Measurements from ENCODE around the gene RBBP7. TPM values are rescaled to one million over a fixed set of nuclear protein-coding genes. Genes with fewer than 3 reads are reported as not detected.

The RBBP7 gene
- total and polyA plus RNA-seq, 2 experiments from 2014 or later: 86.2 to 119 TPM

GRCh38 chrX:16914058-16914457 lies 43.9 kb upstream of the RBBP7 start:
- no peak overlapping the region for H2AFZ ChIP-seq
- no peaks in the 10 kb centered on the region for H3K36me3 ChIP-seq (ENCODE audit: low read depth)
- H3K9me3 ChIP-seq (ENCODE audit: low read depth): no peaks in the 10 kb centered on the region
- H3K27me3 ChIP-seq (replicated peaks; ENCODE audit: insufficient read depth): no peaks in the 10 kb centered on the region
- in situ Hi-C loops (cut with MboI): no loop called here
- H4K20me1 ChIP-seq (ENCODE audit: insufficient read depth): no peaks in the 10 kb centered on the region
- no peak overlapping the region for H3K9ac ChIP-seq
- H3F3A ChIP-seq (ENCODE audit: insufficient read depth): no peaks in the 10 kb centered on the region
- no peak overlapping the region for H3K4me2 ChIP-seq (ENCODE audit: unreplicated experiment)
- no peaks in the 10 kb centered on the region for H3K4me1 ChIP-seq (ENCODE audit: insufficient read depth)
- no peak for TF ChIP-seq EZH2 (IDR thresholded peaks at IDR 0.05; ENCODE audit: insufficient read depth, poor library complexity, severe bottlenecking)
- TF ChIP-seq EZH2phosphoT487 (IDR thresholded peaks at IDR 0.05; ENCODE audit: insufficient read depth, low read depth): no peak
- no peak overlapping the region for H3K27ac ChIP-seq
- peak; percentile 34 for DNase-seq
- no peaks in the 10 kb centered on the region for H3K79me2 ChIP-seq (ENCODE audit: insufficient read depth)
- no peaks in the 10 kb centered on the region for H3K9me2 ChIP-seq (ENCODE audit: insufficient read depth)
- no peak overlapping the region for H3K4me3 ChIP-seq
- 0 to 14% methylated on average over 3 of the region's 3 CpGs for WGBS, 2 experiments (ENCODE audit: low coverage in 1 of 2, low lambda C conversion rate in 2 of 2, missing lambda C conversion rate in 2 of 2)

- Histone ChIP-seq H4K20me1 (ENCODE audit: insufficient read depth) (no peaks in the 10 kb centered on the region), H3K9me2 (ENCODE audit: insufficient read depth) (no peaks in the 10 kb centered on the region), H3K79me2 (ENCODE audit: insufficient read depth) (no peaks in the 10 kb centered on the region), H3K27me3 (replicated peaks; ENCODE audit: insufficient read depth) (no peaks in the 10 kb centered on the region), H3K4me1 (ENCODE audit: insufficient read depth) (no peaks in the 10 kb centered on the region), H3K4me2 (ENCODE audit: unreplicated experiment) (no peak overlapping the region), H3K36me3 (ENCODE audit: low read depth) (no peaks in the 10 kb centered on the region), H3K4me3 (no peak overlapping the region), H3F3A (ENCODE audit: insufficient read depth) (no peaks in the 10 kb centered on the region), H3K9me3 (ENCODE audit: low read depth) (no peaks in the 10 kb centered on the region), H3K9ac (no peak overlapping the region), H3K27ac (no peak overlapping the region), H2AFZ (no peak overlapping the region)
- WGBS, 2 experiments (ENCODE audit: low coverage in 1 of 2, low lambda C conversion rate in 2 of 2, missing lambda C conversion rate in 2 of 2): 56 to 63% methylated on average over 1 of the region's 1 CpG
- in situ Hi-C loops (cut with MboI): no loop called here
- TF ChIP-seq EZH2phosphoT487 (IDR thresholded peaks at IDR 0.05; ENCODE audit: insufficient read depth, low read depth) (no peak), EZH2 (IDR thresholded peaks at IDR 0.05; ENCODE audit: insufficient read depth, poor library complexity, severe bottlenecking) (no peak)
- DNase-seq: no peak
Measured at GRCh38 chrX:16910376-16910775, 40.2 kb upstream of the RBBP7 start.

GRCh38 chrX:16903274-16904022 lies 33.3 kb upstream of the RBBP7 start:
- Histone ChIP-seq H3K27me3 (replicated peaks; ENCODE audit: insufficient read depth) (no peaks in the 10 kb centered on the region), H3K79me2 (ENCODE audit: insufficient read depth) (no peaks in the 10 kb centered on the region), H4K20me1 (ENCODE audit: insufficient read depth) (no peaks in the 10 kb centered on the region), H3K9me2 (ENCODE audit: insufficient read depth) (no peaks in the 10 kb centered on the region), H3K4me1 (ENCODE audit: insufficient read depth) (no peaks in the 10 kb centered on the region), H3K4me3 (no peak overlapping the region), H3K4me2 (ENCODE audit: unreplicated experiment) (no peak overlapping the region), H3K9ac (no peak overlapping the region), H3K27ac (no peak overlapping the region), H3K9me3 (ENCODE audit: low read depth) (no peaks in the 10 kb centered on the region), H2AFZ (no peak overlapping the region), H3F3A (ENCODE audit: insufficient read depth) (no peaks in the 10 kb centered on the region), H3K36me3 (ENCODE audit: low read depth) (no peaks in the 10 kb centered on the region)
- no peak for DNase-seq
- TF ChIP-seq EZH2 (IDR thresholded peaks at IDR 0.05; ENCODE audit: insufficient read depth, poor library complexity, severe bottlenecking) (no peak), EZH2phosphoT487 (IDR thresholded peaks at IDR 0.05; ENCODE audit: insufficient read depth, low read depth) (no peak)
- in situ Hi-C loops (cut with MboI): no loop called here
- WGBS, 2 experiments (ENCODE audit: low coverage in 1 of 2, low lambda C conversion rate in 2 of 2, missing lambda C conversion rate in 2 of 2): 42 to 49% methylated on average over 4 to 8 of the region's 8 CpGs

DNA sequence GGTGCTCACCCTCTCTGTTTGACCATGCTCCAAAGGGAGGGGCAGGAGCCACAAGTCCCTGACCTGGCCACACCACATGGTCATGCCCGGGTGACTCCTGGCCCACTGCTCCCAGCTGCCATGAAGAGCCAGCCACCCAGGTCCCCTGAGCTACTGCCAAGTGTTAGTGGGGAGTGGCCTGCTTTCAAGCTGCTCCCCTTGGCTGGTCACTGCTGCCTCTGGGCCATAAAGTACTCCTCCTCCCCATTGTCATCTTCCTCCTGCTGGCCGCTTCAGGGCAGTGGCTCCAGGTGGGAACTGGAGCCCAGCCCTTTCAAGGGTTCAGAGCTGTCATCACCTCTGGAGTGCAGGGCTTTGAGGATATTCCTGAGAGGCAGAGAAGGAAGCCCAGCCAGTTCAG lies 27.3 kb upstream of the RBBP7 start:
- Histone ChIP-seq H3K9me3 (ENCODE audit: low read depth) (no peaks in the 10 kb centered on the region), H3K27me3 (replicated peaks; ENCODE audit: insufficient read depth) (no peaks in the 10 kb centered on the region), H2AFZ (no peak overlapping the region), H3K9me2 (ENCODE audit: insufficient read depth) (no peaks in the 10 kb centered on the region), H3K27ac (no peak overlapping the region), H3K4me1 (ENCODE audit: insufficient read depth) (no peaks in the 10 kb centered on the region), H3K4me2 (ENCODE audit: unreplicated experiment) (no peak overlapping the region), H3F3A (ENCODE audit: insufficient read depth) (no peaks in the 10 kb centered on the region), H4K20me1 (ENCODE audit: insufficient read depth) (no peaks in the 10 kb centered on the region), H3K9ac (no peak overlapping the region), H3K79me2 (ENCODE audit: insufficient read depth) (no peaks in the 10 kb centered on the region), H3K36me3 (ENCODE audit: low read depth) (no peaks in the 10 kb centered on the region), H3K4me3 (no peak overlapping the region)
- DNase-seq: no peak
- no peak for TF ChIP-seq EZH2 (IDR thresholded peaks at IDR 0.05; ENCODE audit: insufficient read depth, poor library complexity, severe bottlenecking)
- TF ChIP-seq EZH2phosphoT487 (IDR thresholded peaks at IDR 0.05; ENCODE audit: insufficient read depth, low read depth): no peak
- WGBS, 2 experiments (ENCODE audit: low coverage in 1 of 2, low lambda C conversion rate in 2 of 2, missing lambda C conversion rate in 2 of 2): 33 to 67% methylated on average over 1 to 2 of the region's 2 CpGs
- in situ Hi-C loops (cut with MboI): no loop called here

Measured in GM23248 (cell line).